Smooth muscle cell (in vitro differentiated cells): ENCODE results near the gene GDPD2. TPM values are rescaled to one million over a fixed set of nuclear protein-coding genes. Genes with fewer than 3 reads are reported as not detected.
A peak's percentile ranks its signal among the peaks of the same experiment; 100 is the strongest.

ENCODE experiments used
- DNase-seq: peaks from one replicate; lab custom pipeline; 2025; ENCODE audit not compliant: unreplicated experiment; lab: John Stamatoyannopoulos, UW
- H2AFZ ChIP-seq: fragments of 200-600 bp; sonication (generic); 2 replicates; pipeline ENCODE4 v1.6.0; 2016; ENCODE audit warnings: antibody characterized with exemption, low read depth, mild to moderate bottlenecking
- H3F3A ChIP-seq: fragments of 200-600 bp; sonication (generic); 2 replicates; pipeline ENCODE4 v1.6.0; 2017; ENCODE audit warnings: antibody characterized with exemption, low read depth
- H3K27ac ChIP-seq: fragments of 200-600 bp; sonication (generic); 2 replicates; pipeline ENCODE4 v1.5.1; 2016; ENCODE audit warnings: low read depth, mild to moderate bottlenecking
- H3K27me3 ChIP-seq: fragments of 200-600 bp; sonication (generic); 2 replicates; pipeline ENCODE4 v1.6.1; 2016; ENCODE audit warnings: low read depth, mild to moderate bottlenecking
- H3K36me3 ChIP-seq: fragments of 200-600 bp; sonication (generic); 2 replicates; pipeline ENCODE4 v1.5.1; 2016; ENCODE audit warnings: low read depth
- H3K4me1 ChIP-seq: fragments of 200-600 bp; sonication (generic); 2 replicates; pipeline ENCODE4 v1.5.1; 2016; ENCODE audit warnings: low read depth
- H3K4me2 ChIP-seq: fragments of 200-600 bp; sonication (generic); 2 replicates; pipeline ENCODE4 v1.6.0; 2016; ENCODE audit warnings: mild to moderate bottlenecking
- H3K4me3 ChIP-seq: fragments of 200-600 bp; sonication (generic); 2 replicates; pipeline ENCODE4 v1.5.1; 2016; ENCODE audit warnings: mild to moderate bottlenecking
- H3K79me2 ChIP-seq: fragments of 200-600 bp; sonication (generic); 2 replicates; pipeline ENCODE4 v1.6.0; 2016; ENCODE audit warnings: low read depth, mild to moderate bottlenecking
- H3K9ac ChIP-seq: fragments of 200-600 bp; sonication (generic); 2 replicates; pipeline ENCODE4 v1.6.0; 2016; ENCODE audit warnings: low read depth
- H3K9me3 ChIP-seq: fragments of 200-600 bp; sonication (generic); replicated peaks from 2 replicates; pipeline ENCODE4 v1.5.1; 2016; ENCODE audit warnings: low read depth
- H4K20me1 ChIP-seq: fragments of 200-600 bp; sonication (generic); 2 replicates; pipeline ENCODE4 v1.6.0; 2016; ENCODE audit warnings: low read depth
- whole genome bisulfite sequencing: methylation state at CpG from one replicate; pipeline ENCODE4 v1.1.7; 2016; ENCODE audit warnings: low lambda C conversion rate; 5-methylcytosine and 5-hydroxymethylcytosine counted together
- polyA plus RNA-seq: library from polyadenylated mRNA; unstranded; fragments of >200 nt; fragmentation: Nextera tagmentation; extraction: Ambion mirVana; gene quantifications from 2 replicates; pipeline ENCODE4 v1.2.1, GENCODE V29; 2016
- total RNA-seq: library from RNA; depleted of rRNA; stranded (reverse); fragments of >200 nt; gene quantifications from 2 replicates; pipeline ENCODE4 v1.2.3, GENCODE V29; 2014
- TF ChIP-seq, protein P1 (sequence below): fragments of 200-600 bp; sonication (generic); IDR thresholded peaks from 2 replicates; pipeline ENCODE4 v1.5.1; 2017; ENCODE audit warnings: borderline replicate concordance, mild to moderate bottlenecking, antibody characterized with exemption; ENCODE audit not compliant: insufficient read depth, poor library complexity, severe bottlenecking

Gene GDPD2
- total and polyA plus RNA-seq, 2 experiments from 2014 or later = not detected

- TF ChIP-seq, protein P1, sequence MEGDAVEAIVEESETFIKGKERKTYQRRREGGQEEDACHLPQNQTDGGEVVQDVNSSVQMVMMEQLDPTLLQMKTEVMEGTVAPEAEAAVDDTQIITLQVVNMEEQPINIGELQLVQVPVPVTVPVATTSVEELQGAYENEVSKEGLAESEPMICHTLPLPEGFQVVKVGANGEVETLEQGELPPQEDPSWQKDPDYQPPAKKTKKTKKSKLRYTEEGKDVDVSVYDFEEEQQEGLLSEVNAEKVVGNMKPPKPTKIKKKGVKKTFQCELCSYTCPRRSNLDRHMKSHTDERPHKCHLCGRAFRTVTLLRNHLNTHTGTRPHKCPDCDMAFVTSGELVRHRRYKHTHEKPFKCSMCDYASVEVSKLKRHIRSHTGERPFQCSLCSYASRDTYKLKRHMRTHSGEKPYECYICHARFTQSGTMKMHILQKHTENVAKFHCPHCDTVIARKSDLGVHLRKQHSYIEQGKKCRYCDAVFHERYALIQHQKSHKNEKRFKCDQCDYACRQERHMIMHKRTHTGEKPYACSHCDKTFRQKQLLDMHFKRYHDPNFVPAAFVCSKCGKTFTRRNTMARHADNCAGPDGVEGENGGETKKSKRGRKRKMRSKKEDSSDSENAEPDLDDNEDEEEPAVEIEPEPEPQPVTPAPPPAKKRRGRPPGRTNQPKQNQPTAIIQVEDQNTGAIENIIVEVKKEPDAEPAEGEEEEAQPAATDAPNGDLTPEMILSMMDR = no peak
- no peaks in the 10 kb centered on the region for H4K20me1 ChIP-seq
- no peaks in the 10 kb centered on the region for H3K9me3 ChIP-seq
- DNase-seq = no peak
- no peaks in the 10 kb centered on the region for H3K4me1 ChIP-seq
- peak overlapping the region; percentile 40 for H3K4me2 ChIP-seq
- no peaks in the 10 kb centered on the region for H3K79me2 ChIP-seq
- no peak overlapping the region for H2AFZ ChIP-seq
- 71% methylated on average over 27 of the region's 61 CpGs for WGBS
- no peaks in the 10 kb centered on the region for H3F3A ChIP-seq
- no peak overlapping the region for H3K9ac ChIP-seq
- no peak overlapping the region for H3K27ac ChIP-seq
- peaks cover 34% of the 10 kb centered on the region for H3K27me3 ChIP-seq
- no peak overlapping the region for H3K4me3 ChIP-seq
- no peaks in the 10 kb centered on the region for H3K36me3 ChIP-seq
Measured at GRCh38 chrX:70444946-70445656, 22.0 kb downstream of the GDPD2 start.

GRCh38 chrX:70445951-70446350 lies 22.8 kb downstream of the GDPD2 start:
- Histone ChIP-seq H3K4me1 (no peaks in the 10 kb centered on the region), H3K9me3 (no peaks in the 10 kb centered on the region), H3F3A (no peaks in the 10 kb centered on the region), H3K36me3 (no peaks in the 10 kb centered on the region), H3K27ac (no peak overlapping the region), H3K79me2 (no peaks in the 10 kb centered on the region), H3K4me2 (no peak overlapping the region), H2AFZ (no peak overlapping the region), H3K27me3 (peaks cover 33% of the 10 kb centered on the region), H3K9ac (no peak overlapping the region), H3K4me3 (no peak overlapping the region), H4K20me1 (no peaks in the 10 kb centered on the region)
- TF ChIP-seq, protein P1 = no peak
- DNase-seq = no peak
- 91% methylated on average over 8 of the region's 9 CpGs for WGBS

DNA sequence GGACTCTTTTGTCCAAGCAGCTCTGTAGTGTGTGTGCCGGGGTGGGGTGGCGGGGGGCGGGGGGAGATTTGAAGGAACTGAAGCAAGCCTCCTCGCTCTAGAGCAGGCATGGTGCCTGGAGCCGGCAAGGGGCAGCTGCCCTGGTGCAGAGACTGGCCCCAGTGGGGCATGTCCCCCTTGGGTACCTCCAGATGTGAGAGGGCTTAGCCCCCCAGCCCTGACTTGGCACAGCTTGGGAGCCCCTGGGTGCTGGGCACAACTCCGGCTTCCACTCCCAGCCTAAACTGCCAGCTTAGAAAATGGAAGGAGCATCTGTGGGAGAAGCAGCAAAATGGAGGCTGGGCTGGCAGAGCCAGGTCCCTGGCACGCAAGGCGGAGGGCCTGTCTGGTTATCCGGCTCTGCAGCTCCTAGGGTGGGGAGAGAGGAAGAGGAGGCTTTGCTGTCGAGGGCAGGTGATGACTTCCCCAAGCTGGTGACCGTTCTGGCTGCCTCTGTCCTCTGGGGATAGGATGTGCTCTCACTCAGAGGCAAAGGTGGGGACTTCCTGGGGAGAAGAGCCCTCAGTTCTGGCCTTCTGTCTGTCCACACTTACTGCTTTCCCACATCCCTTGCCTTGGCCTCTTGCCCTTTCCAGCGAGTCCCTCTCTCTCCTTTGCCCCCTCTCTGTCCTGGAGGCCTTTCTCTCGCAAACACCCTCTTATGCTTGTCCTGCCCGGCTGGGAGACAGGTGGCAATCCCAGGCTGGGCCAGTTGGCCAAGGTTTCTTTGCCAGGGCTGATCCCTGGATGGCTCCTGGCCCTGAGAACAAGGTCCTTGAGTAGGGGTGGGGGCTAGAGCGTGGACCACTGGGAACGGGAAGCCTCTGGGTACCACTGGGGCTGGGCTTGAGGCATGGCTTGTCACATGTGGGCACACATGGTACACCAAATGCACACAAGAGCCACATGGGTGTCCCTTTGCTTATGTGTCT lies 23.6 kb downstream of the GDPD2 start:
- Histone ChIP-seq H3K9ac (no peak overlapping the region), H3F3A (no peaks in the 10 kb centered on the region), H3K27ac (no peak overlapping the region), H3K4me1 (no peaks in the 10 kb centered on the region), H3K27me3 (peaks cover 30% of the 10 kb centered on the region), H3K9me3 (no peaks in the 10 kb centered on the region), H2AFZ (no peak overlapping the region), H3K4me2 (no peak overlapping the region), H3K4me3 (no peak overlapping the region), H4K20me1 (no peaks in the 10 kb centered on the region), H3K36me3 (no peaks in the 10 kb centered on the region), H3K79me2 (no peaks in the 10 kb centered on the region)
- WGBS = 83% methylated on average over 13 of the region's 16 CpGs
- TF ChIP-seq, protein P1 = no peak
- no peak for DNase-seq
